ENCODE data around the gene ADH7.
"Not testable (repeated sequence)": the region's sequence is repeated elsewhere in the genome, so short reads cannot be mapped to it uniquely, and the experiment has no call there.

Gene ADH7

DNA sequence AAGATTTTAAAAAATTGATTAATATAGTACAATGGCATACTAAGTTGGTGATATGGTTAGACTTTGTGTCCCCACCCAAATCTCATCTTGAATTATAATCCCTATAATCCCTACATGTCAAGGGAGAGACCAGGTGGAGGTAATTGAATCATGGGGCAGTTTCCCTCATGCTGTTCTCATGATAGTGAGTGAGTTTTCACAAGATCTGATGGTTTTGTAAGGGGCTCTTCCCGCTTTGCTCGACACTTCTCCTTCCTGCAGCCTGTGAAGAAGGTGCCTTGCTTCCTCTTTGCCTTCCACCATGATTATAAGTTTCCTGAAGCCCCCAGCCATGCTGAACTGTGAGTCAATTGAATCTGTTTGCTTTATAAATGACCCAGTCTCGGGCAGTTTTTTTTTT lies 20.2 kb downstream of the ADH7 start:
- not testable (repeated sequence) for DNase-seq

- DNase-seq, result no peak
These were observed 20.7 kb downstream of the ADH7 start for GRCh38 chr4:99414401-99414800.

DNA sequence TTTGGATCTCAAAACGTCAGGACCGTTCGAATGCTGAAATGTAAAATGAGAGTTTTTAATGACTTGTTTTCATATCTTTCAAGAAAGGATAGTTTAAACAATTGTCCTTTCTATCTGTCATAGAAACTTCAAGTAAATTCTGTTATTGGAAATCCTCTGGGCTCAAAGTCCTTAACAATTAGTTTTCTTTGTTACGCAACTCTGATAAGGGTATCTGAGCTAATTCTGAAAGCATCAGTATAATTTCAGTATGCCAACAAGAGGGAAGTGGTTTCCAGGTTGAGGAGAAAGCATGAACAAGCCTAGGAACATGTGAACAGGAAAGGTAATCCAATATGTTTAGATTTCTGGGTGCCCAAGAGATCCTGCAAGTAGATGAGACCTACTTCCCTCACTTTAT lies 22.0 kb downstream of the ADH7 start:
- no peak for DNase-seq

DNA sequence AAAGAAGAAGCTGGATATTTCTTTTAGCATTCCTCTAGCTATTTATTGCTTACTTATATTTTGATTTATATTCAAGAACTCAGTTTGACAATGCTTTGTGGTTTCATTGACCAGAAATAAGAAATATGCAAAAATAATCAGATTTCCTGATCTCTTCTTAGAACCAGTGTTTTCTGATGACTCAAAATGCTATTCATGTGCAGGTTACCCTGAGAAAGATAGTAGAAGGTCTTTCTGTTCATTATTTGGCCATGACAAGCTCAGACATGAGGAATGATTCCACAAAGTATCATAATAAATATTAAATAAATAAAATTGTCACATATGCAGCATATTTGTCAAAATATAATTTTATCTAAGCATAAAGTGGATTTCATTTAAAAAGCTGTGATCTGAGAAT lies 24.1 kb downstream of the ADH7 start:
- DNase-seq, result no peak

- no peak for DNase-seq
These were observed 25.1 kb downstream of the ADH7 start for GRCh38 chr4:99410075-99410474.

- DNase-seq, result no peak
These were observed 26.8 kb downstream of the ADH7 start for GRCh38 chr4:99408346-99408745.

- DNase-seq, result peak; percentile 15 to 66
These were observed 29.6 kb downstream of the ADH7 start for GRCh38 chr4:99405433-99406115.

DNA sequence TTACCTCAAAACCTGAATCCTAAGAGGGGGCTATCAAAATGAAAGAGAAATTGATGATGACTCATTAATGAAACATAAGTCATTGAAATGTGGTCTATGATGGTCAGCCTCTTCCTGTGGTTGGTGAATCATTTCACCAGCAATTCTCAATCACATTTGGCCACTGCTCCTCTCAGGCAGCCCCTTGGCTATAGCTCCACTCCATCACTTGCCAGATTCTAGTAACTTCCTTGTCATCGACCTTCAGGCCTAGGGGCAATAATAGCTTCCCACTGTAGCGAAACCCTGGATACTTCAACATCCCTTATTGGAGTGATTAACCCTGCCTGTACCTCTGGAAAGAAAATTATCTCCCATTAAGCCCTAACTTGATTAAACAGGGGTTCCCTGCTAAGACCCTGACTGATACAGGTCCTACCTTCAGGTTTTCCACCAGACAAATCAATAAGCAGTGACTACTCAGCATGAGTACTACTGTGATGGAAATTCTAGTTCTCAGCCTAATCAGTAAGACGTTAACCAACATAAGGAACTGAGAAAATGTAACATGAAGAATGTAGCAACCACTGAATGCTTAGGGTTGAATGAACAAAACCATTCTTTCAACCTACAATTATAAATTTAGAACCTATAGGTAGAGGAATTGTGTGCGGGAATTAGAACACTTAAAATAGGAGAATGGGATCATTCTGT lies 30.4 kb downstream of the ADH7 start:
- no peak for DNase-seq

DNA sequence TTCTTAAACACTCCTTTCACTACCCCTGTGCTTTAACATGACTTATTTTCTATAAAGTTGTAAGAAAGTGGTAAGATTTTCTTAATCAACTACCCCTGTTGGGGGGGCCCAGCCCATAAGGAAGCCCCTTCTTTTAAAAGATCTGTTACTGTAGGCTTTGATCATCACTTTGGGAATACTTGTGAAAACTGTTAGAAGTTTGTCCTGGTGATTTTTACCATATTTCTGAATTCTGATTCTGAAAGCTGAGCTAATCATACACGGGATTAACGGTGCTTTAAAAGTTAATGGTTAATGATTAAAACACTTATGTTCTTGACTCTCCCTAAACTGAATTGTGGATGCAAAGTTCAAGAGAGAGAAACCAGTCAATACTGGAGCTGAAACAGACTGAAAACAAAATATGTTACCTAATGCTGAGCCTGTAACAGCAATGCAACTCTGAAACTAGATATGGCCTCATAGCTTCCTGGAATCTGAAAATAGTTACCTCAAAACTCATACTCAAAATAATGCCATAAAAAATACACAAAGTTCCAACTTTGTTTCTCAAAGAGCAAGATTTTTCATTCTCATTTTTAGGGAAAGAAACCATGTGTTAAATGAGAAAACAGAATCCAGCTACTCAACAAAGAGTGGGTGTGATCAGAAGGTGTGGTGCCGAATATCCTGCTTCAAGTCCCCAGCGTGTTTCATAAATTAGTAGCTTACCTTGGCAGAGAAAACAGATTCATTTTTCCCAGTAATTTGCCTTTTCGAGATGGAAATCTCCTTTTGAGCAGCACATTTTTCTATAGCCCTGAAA lies 31.6 kb downstream of the ADH7 start:
- no peak for DNase-seq

DNA sequence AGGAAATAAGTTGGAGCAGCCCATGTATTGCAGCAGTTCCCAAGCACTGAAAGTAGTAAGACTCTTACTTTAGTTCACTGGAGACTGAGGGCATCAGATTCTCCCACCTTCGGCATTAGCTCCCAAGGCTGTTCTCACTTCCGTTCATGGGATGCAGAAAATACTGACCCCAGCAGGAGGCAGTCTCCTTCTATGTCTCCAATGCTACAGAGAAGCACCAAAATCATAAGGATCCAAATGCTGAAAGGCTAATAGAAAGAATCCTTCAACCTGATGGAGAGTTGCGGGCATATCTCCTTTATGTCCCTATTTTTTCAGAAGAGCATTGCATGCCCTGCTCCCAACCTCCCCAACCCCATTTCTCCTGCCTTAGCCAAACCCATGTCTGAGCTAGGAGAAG lies 32.4 kb downstream of the ADH7 start:
- no peak for DNase-seq

DNA sequence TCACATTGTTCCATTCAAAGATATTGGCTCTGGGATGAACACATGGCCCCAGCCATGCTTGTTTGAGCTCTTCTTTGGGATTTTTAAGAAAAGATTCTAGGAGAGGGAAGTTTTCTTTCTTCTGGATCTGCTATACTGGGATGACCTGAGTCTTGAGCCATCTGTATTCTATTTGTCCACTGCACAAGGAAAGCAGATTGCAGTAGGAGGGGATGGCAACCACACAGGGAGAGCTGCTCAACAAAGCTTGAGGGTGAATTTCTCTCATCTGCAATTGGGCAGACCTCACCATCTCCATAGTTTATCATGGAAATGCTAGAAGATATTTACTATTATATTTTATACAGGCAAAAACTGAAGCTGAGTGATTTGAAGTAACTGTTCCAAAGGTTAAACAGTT lies 34.3 kb downstream of the ADH7 start:
- DNase-seq, result no peak

DNA sequence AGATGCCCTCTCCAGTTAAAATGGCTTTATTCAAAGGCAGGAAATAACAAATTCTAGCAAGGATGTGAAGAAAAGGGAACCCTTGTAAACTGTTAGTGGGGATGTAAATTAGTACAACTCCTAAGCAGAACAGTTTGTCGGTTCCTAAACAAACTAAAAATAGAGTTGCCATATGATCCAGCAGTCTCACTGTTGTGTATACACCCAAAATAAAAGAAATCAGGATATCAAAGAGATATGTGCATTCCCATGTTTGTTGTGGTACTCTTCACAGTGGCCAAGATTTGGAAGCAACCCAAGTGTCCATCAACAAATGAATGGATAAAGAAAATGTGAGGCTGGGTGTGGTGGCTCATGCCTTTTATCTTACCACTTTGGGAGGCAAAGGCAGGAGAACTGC lies 36.1 kb downstream of the ADH7 start:
- no peak for DNase-seq

GRCh38 chr4:99395595-99396364 lies 39.4 kb downstream of the ADH7 start:
- DNase-seq, result no peak

- DNase-seq, result no peak
These were observed 40.2 kb downstream of the ADH7 start for GRCh38 chr4:99394896-99395295.

- DNase-seq, result no peak
These were observed 45.1 kb downstream of the ADH7 start for GRCh38 chr4:99390055-99390454.

DNA sequence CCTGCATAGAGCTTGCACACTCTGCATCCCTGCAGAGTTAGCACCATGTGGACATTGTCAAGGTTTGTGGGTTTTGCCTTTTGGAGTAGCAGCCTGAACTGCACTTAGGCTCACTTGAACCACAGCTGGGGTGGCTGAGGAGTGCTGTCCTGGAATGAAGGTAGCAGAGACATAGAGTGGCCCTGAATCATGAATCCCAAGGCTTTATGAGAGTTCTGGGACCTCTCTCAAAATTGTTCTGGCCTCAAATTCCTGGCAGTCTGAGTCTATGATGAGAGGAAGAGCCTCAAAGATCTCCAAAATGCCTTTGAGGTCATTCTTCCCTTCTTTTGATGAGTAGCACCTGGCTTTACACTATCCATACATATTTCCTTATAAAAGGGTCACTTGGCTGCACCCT lies 45.5 kb downstream of the ADH7 start:
- DNase-seq, result no peak

GRCh38 chr4:99383833-99384392 lies 51.2 kb downstream of the ADH7 start:
- DNase-seq, result no peak

GRCh38 chr4:99383399-99383798 lies 51.7 kb downstream of the ADH7 start:
- DNase-seq, result no peak

DNA sequence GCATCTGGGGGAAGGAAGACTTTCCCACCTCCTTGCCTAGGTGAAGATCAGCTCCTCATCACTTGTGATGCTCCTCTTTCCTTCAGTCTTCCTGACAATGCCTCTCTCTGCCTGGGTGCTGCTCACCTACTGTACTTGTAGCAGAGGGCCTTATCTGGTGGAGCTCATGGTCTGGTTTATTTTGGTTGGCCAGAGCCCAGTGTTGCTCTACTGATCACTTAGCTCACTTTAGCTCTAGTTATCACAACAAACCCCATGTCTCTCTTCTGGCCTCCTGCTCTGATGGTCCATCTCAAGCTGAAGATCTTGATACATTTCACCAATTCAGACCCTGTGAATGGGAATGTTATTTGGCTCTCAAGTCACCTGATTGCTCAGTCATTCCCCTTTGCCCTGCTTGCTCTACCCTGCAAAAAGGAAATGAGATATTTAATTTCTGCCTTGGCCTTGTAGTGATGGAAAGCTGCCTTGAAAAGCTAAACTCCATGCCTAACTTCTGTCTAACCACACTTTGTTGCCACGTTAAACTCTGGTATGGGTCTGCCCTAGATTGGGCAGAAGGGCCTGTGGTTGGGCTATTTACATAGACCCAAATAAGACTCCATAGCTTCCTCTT lies 52.3 kb downstream of the ADH7 start:
- DNase-seq, result no peak

DNA sequence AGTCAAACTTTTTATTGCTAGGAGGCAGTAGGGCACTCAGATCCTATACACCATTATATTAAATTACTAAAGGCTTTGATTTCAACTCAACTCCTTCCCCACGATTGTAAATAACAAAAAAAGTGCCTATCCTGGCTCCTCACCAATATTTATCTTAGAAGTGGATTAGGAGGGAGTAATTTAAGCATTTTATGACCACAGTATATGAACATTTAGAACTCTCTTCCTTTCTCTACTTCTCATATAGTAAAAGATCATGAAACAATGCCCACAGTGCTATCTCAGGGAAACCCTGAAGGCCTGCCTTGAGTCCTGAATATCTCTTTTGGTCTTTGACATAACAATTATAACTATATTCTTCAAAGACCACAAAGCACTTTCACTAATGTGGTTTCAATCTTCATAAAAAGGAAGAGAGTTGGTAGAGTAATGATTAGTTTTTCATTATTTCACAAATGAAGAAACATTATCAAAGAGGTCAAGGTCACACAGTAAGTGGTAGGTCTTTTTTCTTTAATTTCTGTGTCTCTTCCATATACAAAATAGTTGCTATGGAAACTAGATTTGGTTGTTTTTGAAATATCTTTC lies 53.5 kb downstream of the ADH7 start:
- DNase-seq, result no peak

DNA sequence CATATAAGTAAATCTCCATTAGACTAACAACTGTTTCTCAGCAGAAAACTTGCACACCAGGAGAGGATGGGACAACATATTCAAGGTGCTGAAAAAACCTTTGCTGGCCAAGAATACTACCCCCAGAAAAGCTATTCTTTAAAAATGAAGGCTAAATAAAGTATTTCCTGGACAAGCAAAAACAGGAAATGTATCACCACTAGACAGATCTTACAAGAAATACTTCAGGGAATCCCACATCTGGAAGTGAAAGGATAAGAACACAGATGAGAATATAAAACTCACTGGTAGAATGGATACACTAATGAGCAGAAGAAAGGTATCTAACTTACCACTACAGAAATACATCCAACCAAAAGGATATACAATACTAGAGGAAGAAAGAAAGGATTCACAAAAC lies 55.6 kb downstream of the ADH7 start:
- DNase-seq, result no peak

- no peak for DNase-seq
These were observed 56.3 kb downstream of the ADH7 start for GRCh38 chr4:99378876-99379275.
